Measurements from ENCODE around the gene VPS39.
"Not testable (repeated sequence)": the region's sequence is repeated elsewhere in the genome, so short reads cannot be mapped to it uniquely, and the experiment has no call there.

Gene VPS39, protein sequence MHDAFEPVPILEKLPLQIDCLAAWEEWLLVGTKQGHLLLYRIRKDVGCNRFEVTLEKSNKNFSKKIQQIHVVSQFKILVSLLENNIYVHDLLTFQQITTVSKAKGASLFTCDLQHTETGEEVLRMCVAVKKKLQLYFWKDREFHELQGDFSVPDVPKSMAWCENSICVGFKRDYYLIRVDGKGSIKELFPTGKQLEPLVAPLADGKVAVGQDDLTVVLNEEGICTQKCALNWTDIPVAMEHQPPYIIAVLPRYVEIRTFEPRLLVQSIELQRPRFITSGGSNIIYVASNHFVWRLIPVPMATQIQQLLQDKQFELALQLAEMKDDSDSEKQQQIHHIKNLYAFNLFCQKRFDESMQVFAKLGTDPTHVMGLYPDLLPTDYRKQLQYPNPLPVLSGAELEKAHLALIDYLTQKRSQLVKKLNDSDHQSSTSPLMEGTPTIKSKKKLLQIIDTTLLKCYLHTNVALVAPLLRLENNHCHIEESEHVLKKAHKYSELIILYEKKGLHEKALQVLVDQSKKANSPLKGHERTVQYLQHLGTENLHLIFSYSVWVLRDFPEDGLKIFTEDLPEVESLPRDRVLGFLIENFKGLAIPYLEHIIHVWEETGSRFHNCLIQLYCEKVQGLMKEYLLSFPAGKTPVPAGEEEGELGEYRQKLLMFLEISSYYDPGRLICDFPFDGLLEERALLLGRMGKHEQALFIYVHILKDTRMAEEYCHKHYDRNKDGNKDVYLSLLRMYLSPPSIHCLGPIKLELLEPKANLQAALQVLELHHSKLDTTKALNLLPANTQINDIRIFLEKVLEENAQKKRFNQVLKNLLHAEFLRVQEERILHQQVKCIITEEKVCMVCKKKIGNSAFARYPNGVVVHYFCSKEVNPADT

GRCh38 chr15:42207674-42208579 lies at the start of gene VPS39:
TSS of gene VPS39 (minus strand) at chr15:42208304. CDS start at chr15:42208153, 151 bp downstream.
- DNase-seq, result peak; percentile 89

DNA sequence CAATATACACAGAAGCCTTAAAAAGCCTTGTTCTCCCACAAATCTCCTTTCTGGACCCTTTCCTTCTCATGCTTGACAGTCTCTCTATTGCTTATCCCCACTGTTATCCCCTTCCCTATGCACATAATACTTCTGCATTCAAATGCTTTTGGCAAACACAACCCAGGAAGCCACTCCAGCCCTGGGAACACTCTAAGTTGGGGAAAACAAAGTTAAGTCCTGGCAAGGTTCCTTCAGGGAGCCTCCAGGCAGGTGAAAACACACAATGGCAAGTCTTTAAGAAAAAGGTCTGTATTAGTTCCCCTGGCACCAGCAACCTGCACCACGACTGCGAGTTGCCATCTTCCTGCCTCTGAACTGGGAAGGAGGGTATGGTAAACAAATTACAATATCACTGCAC lies 45.2 kb upstream of the VPS39 start:
- DNase-seq, result no peak

DNA sequence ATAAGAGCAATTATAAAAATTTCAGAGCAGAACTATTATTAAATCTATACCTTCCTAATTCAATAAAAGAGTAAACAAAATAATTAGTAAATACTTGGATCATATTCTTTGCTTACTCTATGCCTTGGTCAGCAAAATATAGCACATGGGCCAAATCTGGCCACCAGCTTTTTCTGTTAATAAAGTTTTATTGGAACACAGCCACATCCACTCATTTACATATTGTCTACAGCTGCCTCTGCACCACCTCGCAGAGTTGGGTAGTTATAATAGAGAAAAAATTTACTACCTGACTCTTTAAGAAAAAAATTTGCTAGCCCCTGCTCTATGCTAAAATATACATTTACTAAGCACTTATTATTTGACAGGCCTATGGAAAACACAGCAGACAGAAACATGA lies 32.7 kb upstream of the VPS39 start:
- no peak for DNase-seq

- DNase-seq, result no peak
Measured at GRCh38 chr15:42239528-42240182, 31.6 kb upstream of the VPS39 start.

DNA sequence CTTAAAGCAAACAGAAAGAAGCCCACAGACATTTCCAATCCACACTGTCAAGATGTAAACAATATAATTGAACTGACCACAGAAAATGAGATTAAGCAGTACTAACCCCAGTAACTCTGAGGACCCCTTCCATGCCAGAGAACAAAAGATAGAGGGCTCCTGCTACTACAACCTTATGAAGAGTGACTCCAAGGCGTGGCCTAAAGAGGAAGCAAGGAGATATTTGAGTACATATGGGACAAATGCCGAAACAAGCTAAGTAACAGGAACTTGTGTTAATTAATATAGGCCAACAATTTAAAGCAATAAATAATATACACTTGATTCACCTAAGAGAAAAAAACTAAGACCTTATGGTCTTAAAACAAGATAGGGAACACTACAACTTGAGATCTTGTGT lies 25.0 kb upstream of the VPS39 start:
- DNase-seq, result no peak

DNA sequence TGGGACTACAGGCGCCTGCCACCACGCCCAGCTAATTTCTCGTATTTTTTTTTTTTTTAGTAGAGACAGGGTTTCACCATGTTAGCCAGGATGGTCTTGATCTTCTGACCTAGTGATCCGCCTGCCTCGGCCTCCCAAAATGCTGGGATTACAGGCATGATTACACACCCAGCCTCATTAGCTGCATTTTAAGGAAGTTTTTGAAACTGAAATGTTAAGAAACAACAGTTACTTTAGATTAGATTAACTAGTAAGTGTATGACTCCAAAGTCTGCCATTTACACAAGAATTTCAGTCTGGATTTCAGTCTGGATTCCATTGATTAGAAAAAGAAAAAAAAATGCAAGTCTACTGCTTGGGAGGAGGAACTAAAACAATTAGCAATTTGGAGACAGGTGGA lies 24.5 kb upstream of the VPS39 start:
- no peak for DNase-seq

GRCh38 chr15:42231088-42231487 lies 23.0 kb upstream of the VPS39 start:
- DNase-seq, result no peak

GRCh38 chr15:42228981-42229380 lies 20.9 kb upstream of the VPS39 start:
- not testable (repeated sequence) for DNase-seq

- no peak for DNase-seq
Measured at GRCh38 chr15:42228036-42228435, 19.9 kb upstream of the VPS39 start.

- DNase-seq, result no peak
Measured at GRCh38 chr15:42226648-42227047, 18.5 kb upstream of the VPS39 start.

DNA sequence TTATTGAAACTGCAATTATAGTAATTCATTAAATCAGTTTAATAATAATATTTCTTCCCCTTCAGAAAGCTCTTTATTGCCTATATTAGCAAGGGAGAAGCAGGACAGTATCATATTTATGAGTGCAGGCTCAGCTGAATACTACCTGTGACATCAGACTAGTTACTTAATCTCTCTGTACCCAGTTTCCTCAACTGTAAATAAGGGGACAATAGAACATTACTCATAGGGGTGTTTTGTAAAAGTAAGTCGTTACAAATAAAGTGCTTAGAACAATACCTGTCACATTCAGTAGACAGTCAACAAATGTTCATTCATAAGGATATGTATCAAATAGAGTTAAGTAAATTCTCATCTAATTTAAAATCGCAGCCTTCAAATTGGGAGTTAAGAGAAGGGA lies 12.1 kb upstream of the VPS39 start:
- DNase-seq, result no peak

- DNase-seq, result no peak
Measured at GRCh38 chr15:42218953-42219592, 11.0 kb upstream of the VPS39 start.

DNA sequence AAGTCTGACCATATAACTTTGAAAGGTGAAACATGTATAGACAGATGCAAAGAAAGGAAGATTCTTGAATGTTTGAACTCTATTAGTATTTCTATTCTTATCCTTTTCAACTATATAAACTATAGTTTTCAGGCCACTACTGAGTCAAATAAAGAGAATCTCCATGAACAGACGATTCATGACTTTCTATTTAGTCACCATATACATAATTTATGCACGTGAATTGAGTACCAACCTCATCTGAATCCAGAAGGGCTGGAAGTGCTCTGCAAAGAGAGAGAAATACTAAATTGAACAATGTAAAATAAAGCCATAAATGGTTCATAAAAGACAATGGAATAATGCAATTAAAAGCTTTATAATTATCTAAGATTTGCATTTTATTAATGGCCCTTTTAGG lies 9.5 kb upstream of the VPS39 start:
- DNase-seq, result no peak

DNA sequence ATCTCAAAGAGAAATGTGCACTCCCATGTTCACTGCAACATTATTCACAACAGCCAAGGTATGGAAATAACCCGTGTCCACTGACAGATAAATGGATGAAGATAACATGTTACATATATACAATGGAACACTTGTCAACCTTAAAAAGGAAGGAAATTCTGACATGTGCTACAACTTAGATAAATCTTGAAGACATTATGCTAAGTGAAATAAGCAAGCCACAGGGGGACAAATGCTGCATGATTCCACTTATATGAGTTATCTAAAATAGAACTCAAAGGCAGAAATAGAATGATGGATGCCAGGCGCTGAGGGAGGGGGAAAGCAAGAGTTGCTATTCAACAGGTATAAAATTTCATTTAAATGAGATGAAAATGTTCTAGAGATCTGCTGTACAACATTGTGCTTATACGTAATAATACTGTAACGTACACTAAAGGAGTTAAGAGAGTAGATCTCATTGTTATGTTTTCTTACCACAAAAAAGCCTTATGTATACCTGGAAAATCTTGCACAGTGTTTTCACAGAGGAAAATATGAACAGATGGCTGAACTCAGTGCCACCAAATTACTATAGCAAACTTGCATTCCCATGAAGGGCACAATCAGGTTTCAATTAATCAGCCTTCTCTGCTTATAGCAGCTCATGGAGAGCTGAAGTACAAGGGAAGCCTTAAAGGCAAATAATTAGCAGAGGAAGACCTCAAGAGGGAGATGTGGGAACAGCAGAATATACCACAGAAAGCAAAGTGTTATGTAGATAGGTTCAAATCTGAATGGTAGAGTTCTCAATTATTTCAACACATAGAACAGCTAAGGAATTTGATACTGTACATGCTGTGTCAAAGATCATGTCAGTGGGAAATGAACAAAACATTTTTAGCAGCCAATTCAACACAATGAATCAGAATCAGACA lies 8.1 kb upstream of the VPS39 start:
- DNase-seq, result no peak

DNA sequence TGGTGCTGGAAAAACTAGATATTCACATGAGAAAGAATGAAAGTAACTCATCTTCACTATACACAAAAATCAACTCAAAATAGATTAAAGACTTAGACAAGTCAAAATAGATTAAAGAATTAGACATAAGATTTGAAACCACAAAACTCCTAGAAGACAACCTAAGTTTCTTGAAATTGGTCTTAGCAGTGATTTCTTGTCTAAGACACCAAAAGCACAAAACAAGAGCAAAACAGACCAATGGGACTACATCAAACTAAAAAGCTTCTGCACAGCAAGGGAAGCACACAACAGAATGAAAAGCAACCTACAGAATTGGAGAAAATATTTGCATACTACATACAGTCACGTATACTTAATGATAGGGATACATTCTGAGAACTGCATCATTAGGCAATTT lies 6.5 kb upstream of the VPS39 start:
- DNase-seq, result no peak

DNA sequence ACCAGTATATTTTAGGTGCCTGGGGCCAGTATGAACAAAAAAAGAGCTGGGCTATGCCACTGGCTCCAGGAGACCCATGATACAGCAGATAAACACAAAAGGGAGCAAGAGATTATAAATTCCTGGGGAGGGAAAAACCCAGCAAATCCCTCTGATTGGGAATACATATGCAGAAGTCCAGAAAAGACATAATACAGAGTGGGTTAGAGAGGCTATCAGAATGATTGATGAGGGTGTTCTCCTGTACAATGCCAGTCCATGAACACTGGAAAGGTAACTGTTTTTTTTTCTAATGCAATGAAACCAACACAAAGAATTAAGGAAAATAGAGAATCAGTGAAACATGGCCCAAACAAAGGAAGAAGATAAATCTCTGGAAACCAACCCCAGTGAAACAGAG lies 5.4 kb upstream of the VPS39 start:
- DNase-seq, result no peak

- no peak for DNase-seq
Measured at GRCh38 chr15:42210696-42211095, 2.6 kb upstream of the VPS39 start.

- DNase-seq, result no peak
Measured at GRCh38 chr15:42206406-42206805, 1.7 kb downstream of the VPS39 start.

DNA sequence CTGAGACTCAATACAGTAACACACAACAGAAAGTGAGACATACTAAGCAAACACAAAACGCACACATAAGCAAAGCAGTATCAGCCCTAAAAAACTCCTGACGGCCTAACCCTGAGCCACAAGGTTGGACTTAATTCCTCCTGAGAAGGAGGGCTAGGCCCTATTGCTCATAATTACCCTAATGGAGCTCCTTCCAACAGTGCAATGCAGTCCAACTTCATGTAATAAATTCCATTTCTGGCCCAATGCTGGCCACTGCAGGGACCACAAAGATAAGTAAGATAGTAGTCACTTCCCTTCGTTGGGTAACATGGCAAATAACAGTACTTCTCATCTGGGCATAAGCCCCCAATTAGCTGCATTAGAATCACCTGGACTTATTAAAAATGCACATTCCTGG lies 4.2 kb downstream of the VPS39 start:
- no peak for DNase-seq

DNA sequence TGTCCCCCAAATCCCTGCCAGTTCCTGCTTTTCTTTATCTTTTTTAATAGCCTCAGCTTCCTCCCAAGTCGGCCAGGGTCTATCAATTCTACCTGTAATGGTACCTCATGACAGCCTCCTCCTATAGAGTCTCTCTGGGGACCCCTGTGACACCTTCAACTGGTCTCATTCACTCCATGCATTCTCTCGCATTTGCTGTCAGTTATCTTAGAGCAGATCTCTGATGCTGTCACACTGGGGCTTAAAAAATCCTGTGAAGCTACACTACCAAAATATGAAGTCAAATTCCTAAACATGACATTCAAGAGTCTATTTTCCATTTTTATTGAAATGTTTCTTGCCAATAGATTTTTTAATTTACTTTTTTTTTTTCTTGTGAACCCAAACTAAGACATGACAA lies 5.5 kb downstream of the VPS39 start:
- DNase-seq, result no peak

- no peak for DNase-seq
Measured at GRCh38 chr15:42201801-42202200, 6.3 kb downstream of the VPS39 start.
